ENCODE results near the gene DDX24.
A peak's percentile ranks its signal among the peaks of the same experiment; 100 is the strongest.

DDX24 gene

GRCh38 chr14:94016446-94016976 is 64.5 kb downstream of the DDX24 start:
- no peak for DNase-seq

GRCh38 chr14:94015223-94015622 is 65.8 kb downstream of the DDX24 start:
- DNase-seq = no peak

- no peak for DNase-seq
These were observed 66.6 kb downstream of the DDX24 start for GRCh38 chr14:94014382-94014781.

GRCh38 chr14:94011795-94012194 is 69.2 kb downstream of the DDX24 start:
- DNase-seq = no peak

- no peak for DNase-seq
These were observed 70.4 kb downstream of the DDX24 start for GRCh38 chr14:94010625-94011024.

- peak in 1 of 51 donors; percentile 13 for DNase-seq
These were observed 71.2 kb downstream of the DDX24 start for GRCh38 chr14:94009767-94010166.

GRCh38 chr14:94008234-94008633 is 72.8 kb downstream of the DDX24 start:
- no peak for DNase-seq

- DNase-seq = no peak
These were observed 75.5 kb downstream of the DDX24 start for GRCh38 chr14:94005324-94006073.

- no peak for DNase-seq
These were observed 77.0 kb downstream of the DDX24 start for GRCh38 chr14:94004015-94004414.

- no peak for DNase-seq
These were observed 77.6 kb downstream of the DDX24 start for GRCh38 chr14:94003397-94003796.

GRCh38 chr14:94001501-94002396 is 79.3 kb downstream of the DDX24 start:
- peak in 38 of 51 donors; percentile 5 to 72 (median 37) for DNase-seq

GRCh38 chr14:94001016-94001415 is 80.0 kb downstream of the DDX24 start:
- DNase-seq = no peak

GRCh38 chr14:94000267-94000666 is 80.7 kb downstream of the DDX24 start:
- no peak for DNase-seq

GRCh38 chr14:93999573-93999972 is 81.4 kb downstream of the DDX24 start:
- DNase-seq = no peak

GRCh38 chr14:93998871-93999403 is 82.1 kb downstream of the DDX24 start:
- no peak for DNase-seq

All from hypothalamus (tissue), 51 donors.